ENCODE measurements around the gene CDK18.

The CDK18 gene

GRCh38 chr1:205538235-205538840 is 33.9 kb downstream of the CDK18 start:
- no peak for DNase-seq (ENCODE audit: low read depth in 2 of 2)

DNA sequence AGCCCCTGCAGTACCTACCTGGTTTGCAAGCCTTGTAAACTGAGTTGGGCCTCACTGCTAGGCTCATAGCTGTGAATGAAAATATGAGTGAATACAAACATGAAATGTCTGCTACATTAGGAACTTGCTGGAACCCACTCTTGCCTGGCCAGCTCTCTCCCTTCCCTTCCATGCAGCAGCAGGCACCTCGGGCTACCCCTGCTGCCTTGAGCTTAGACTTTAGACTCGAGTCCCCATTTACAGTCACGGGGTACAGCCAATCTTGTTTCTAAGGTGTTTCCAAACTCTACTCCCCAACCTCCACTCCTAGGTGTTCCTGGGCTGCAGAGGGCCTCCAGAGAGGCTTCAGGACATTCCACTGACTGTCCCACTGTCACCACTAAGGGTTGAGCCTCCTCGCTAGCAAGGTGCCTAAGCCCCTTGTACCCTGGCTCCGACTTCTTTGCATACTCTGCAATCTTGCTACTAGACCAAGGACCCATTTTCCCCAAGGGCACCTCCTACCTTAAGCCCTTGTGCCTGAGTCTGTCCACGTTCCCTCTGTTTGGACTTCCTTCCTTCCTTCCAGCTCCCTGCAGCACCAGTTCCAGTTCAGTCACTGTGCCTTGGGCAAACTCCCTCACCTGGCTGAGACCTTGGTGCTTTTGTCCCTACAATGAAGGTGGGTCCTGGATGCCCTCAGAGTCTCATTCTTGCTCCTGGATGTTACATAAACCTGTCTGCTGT is 36.9 kb downstream of the CDK18 start:
- no peak for DNase-seq (ENCODE audit: low read depth in 2 of 2)

GRCh38 chr1:205542367-205542766 is 37.9 kb downstream of the CDK18 start:
- DNase-seq (ENCODE audit: low read depth in 2 of 2), result no peak

DNA sequence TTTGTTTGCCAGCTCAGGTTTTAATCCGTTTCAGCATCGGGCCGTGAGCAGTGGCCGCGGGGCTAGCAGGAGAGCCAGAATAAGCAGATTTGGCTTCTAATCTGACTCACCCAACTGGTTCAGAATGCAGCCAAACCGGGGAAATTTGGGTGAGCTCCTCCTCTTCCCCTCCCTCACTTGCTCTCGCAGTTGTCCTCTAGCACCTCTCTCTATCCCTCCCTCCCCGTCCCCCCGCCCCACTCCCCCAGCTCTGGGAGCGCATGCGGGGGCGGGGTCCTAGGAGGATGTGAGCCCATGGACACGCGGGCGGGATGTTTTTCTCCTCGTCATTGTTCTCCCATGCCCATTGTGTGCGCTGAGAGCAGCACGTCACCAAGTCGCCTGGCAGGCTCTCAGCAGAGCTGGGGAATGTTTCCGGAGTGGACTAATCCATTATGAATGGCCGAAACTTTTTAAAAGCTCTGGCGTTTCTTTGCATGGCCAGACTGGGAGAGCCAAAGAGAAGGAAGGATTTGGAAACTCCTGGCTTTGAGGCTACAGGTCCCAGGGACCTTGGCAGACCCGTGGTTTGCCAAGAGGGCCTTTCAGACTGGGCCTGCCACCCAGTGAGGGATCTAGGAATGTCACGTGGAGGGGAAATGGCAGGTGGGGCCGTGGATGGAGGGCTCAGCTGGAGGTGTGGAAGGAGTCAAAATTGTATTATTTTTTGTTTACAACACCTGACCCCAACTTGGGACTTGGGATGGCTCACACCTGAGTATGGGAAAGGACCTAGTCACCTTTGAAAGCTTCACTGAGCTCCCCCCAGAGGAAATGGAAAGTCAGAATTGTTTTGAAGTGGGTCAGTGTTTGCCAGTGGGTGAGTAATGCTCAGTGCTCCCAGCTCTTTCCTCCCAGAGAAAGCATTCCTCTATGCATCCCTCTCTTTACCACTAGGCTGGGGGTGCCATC is 39.2 kb downstream of the CDK18 start:
- DNase-seq (ENCODE audit: low read depth in 2 of 2), result peak in 1 of 2 donors; percentile 9

DNA sequence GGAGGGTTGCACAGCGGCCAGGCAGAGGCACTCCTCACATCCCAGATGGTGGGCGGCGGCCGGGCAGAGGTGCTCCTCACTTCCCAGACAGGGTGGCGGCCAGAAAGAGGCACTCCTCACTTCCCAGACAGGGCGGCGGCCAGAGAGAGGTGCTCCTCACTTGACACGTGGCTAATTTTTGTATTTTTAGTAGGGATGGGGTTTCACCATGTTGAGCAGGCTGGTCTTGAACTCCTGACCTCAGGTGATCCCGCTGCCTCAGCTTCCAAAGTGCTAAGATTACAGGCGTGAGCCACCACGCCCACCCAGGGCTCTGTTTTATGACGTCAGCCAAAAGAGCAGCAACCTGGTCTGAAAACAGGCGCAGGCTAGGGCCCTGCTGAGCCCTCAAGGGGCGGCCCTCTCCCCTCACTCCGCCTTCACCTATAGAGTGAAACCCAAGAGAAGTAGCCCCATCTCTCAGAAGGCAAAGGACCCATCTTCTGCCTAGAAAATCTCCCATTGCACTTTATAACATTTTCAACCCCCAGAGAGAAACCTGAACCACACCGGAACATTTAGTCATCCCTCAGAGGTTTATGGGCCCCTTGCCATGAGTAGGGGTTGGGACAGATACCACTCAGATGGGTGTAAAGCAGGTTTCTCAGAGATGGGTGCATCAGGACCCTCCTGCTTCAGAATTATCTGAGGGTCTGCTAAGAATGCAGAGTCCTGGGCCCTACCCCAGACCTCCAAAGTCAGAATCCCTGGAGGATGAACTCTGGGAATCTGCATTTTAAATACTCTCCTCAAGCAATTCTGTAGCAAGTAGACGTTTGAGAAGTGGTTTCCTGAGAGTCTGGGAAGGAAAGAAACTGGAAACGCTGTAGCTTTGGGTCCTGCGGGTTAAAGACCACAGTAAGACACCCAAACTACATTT is 40.8 kb downstream of the CDK18 start:
- DNase-seq (ENCODE audit: low read depth in 2 of 2), result no peak

DNA sequence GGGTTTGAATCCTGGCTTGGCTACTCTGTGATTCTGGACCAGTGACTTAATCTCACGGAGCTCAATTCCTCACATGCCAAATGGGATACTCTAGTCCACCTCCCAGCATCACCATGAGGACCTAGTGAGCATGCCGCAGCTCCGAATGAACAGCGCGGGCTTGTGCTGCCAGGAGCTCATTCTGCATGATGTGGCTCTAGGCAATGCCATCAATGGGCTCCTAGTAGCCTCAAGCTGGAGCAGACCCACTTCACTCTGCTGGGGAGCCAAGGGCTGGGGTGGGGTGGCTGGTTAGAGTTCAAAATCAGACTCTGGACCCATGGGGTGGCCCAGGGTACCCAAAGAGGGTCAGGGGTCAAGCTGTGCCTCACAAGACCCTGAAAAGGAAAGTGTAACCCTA is 41.5 kb downstream of the CDK18 start:
- no peak for DNase-seq (ENCODE audit: low read depth in 2 of 2)

GRCh38 chr1:205546541-205546940 is 42.1 kb downstream of the CDK18 start:
- DNase-seq (ENCODE audit: low read depth in 2 of 2), result no peak

GRCh38 chr1:205547936-205548827 is 43.7 kb downstream of the CDK18 start:
- DNase-seq (ENCODE audit: low read depth in 2 of 2), result no peak

GRCh38 chr1:205554026-205554811 is 49.8 kb downstream of the CDK18 start:
- no peak for DNase-seq (ENCODE audit: low read depth in 2 of 2)

GRCh38 chr1:205561501-205562203 is 57.2 kb downstream of the CDK18 start:
- no peak for DNase-seq (ENCODE audit: low read depth in 2 of 2)

DNA sequence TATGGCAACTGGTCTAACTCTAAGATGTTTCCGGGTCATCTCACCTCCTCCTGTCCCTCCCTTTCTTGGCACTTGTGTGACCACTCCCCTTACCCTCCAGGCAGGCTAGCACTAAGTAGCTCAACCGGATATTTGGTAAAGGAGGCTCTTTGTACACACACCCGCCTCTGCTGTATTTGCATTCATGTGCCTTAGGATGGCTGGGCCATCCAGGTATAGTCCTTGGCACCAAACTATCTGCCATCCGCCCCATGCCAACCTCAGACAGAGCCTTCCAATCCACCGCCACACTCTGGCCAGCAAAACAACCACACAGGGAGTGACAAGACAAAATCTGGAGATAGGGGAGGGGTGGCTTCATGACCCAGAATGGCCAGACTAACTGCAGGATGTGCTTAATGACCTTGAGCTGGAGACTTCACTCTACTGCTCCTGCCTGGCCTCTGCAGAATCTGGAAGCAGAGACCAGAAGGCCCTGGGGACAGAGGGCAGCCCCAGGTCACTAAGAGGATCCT is 59.5 kb downstream of the CDK18 start:
- DNase-seq (ENCODE audit: low read depth in 2 of 2), result no peak

DNA sequence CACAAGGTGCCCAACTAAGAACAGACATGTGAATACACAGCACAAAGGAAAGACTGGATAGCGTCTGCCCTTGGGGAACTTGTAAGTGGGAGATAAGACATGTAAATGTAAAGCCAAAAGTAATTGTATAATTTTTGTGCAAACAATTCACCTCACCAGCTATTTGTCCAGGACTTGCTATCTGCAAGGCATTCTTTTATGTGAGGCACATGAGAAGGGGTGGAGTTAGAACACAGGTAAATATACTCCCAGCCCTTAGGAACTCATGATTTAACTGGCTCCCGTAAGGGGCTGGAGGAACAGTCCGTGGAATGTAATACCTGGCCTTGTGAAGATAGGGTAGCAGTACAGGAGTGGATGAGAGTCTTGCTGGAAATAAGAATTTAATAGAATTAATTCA is 61.3 kb downstream of the CDK18 start:
- no peak for DNase-seq (ENCODE audit: low read depth in 2 of 2)

GRCh38 chr1:205567716-205568115 is 63.2 kb downstream of the CDK18 start:
- DNase-seq (ENCODE audit: low read depth in 2 of 2), result no peak

- no peak for DNase-seq (ENCODE audit: low read depth in 2 of 2)
Observed at GRCh38 chr1:205568135-205568468, 63.6 kb downstream of the CDK18 start.

DNA sequence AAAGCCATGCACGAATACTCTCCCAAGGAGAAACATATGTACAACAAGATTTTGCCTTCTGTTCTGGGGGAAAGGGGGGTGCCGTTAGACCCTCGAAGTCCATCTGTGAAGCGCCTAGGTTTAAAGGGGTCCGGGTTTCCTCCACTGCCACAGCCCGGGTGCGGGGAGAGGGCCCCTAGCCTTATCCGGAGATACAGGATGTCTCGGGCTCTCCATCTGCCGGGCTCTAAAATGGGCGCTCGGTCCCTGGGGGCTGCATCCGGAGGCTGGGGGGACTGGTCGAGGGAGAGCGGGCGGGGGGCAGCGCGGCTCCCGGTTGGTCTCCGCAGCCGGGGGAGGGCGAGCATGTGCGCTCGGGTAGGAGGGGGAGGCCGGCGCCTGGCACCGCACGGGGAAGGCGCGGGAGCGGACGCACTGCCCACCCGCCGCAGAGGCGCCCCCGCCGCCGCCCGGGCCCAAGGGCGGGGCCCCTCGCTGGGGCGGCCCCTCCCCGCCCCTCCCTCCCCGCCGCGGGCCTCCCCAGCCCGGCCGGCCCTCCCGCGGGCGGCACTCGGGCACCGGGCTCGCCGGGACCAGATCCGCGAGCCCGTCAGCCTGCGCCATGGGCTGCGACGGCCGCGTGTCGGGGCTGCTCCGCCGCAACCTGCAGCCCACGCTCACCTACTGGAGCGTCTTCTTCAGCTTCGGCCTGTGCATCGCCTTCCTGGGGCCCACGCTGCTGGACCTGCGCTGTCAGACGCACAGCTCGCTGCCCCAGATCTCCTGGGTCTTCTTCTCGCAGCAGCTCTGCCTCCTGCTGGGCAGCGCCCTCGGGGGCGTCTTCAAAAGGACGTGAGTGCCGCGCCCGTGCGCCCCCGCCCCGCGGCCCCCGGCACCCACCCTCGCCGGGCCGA is 64.2 kb downstream of the CDK18 start:
- DNase-seq (ENCODE audit: low read depth in 2 of 2), result no peak

DNA sequence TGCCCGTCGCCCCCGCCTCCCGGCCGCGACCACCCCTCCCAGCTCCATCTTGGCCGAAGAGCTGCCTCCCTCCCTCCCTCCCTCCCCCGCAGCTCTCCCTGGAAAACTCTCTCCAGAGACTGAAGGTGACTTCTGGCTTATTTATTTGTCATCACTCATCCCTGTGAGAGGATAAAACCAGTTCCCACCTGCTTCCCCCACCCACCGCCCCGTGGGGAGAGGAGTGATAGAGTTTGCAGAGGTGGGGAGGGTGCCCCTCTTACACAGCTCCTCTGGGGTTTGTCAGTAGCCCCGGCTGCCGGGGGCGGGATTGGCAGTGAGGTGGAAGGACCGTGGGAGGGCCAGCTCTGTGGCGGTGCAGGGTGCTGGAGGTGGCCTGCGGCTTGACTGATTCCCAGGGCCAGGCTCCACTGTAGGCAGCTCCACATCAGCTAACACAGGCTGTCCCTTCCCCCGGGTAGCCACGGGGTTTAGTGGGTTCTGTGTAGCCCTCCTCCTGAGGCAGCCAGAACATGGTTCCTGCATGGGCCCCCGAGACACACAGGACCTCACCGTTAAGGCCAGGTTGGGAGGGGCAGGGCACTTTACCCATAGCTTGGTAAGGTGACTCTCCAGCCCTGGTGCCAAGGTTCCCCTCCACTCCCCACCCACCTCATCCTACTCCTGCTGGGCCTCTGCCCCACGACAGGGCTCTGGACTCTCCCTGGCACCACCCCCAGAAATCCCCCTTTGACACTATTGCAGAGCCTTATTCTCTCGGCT is 65.1 kb downstream of the CDK18 start:
- DNase-seq (ENCODE audit: low read depth in 2 of 2), result no peak

- no peak for DNase-seq (ENCODE audit: low read depth in 2 of 2)
Observed at GRCh38 chr1:205570173-205570501, 65.7 kb downstream of the CDK18 start.

Measured in stimulated activated CD4-positive, alpha-beta T cell treated with anti-CD3 and anti-CD28 coated beads, Interleukin-4, amount 100 ng/mL, for 48 hours (primary cell).